PC-9 (cell line): ENCODE data around the gene TMEM208.

Experiments
- EZH2 ChIP-seq: fragments of 200-600 bp; sonication (generic); IDR thresholded peaks from 2 replicates; pipeline ENCODE4 v1.8.0; 2017; ENCODE audit warnings: antibody characterized with exemption, low read depth
- TF ChIP-seq, protein P1 (sequence below): fragments of 200-600 bp; sonication (generic); conservative IDR thresholded peaks from 2 replicates; pipeline ENCODE4 v1.6.1; 2017; ENCODE audit warnings: mixed run types, antibody characterized with exemption, mild to moderate bottlenecking, moderate library complexity

- TF ChIP-seq, protein P1, sequence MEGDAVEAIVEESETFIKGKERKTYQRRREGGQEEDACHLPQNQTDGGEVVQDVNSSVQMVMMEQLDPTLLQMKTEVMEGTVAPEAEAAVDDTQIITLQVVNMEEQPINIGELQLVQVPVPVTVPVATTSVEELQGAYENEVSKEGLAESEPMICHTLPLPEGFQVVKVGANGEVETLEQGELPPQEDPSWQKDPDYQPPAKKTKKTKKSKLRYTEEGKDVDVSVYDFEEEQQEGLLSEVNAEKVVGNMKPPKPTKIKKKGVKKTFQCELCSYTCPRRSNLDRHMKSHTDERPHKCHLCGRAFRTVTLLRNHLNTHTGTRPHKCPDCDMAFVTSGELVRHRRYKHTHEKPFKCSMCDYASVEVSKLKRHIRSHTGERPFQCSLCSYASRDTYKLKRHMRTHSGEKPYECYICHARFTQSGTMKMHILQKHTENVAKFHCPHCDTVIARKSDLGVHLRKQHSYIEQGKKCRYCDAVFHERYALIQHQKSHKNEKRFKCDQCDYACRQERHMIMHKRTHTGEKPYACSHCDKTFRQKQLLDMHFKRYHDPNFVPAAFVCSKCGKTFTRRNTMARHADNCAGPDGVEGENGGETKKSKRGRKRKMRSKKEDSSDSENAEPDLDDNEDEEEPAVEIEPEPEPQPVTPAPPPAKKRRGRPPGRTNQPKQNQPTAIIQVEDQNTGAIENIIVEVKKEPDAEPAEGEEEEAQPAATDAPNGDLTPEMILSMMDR: no peak
- no peak for TF ChIP-seq EZH2
These were observed 12.0 kb downstream of the TMEM208 start for GRCh38 chr16:67238806-67239470.
